Lung (tissue), 12 donors: ENCODE results near the gene FLNB. TPM values are rescaled to one million over a fixed set of nuclear protein-coding genes. Genes with fewer than 3 reads are reported as not detected.

Experiments
- ATAC-seq: fragments of 200-7000 bp; cut with Tn5 transposase; one replicate; pipeline ENCODE4 v1.9.1; 2020; ENCODE audit warnings: moderate number of reproducible peaks; ENCODE audit not compliant: insufficient read depth, low FRiP score
- DNase-seq, 3 donors: peaks; one replicate each; pipeline ENCODE4 v3.0.0-alpha.2; 2013 to 2017
- H3K27ac ChIP-seq, 2 donors: one replicate each; pipeline ENCODE4 v1.5.1; 2013; ENCODE audit warnings: mild to moderate bottlenecking in 2 of 2, moderate library complexity in 2 of 2, control low read depth in 1 of 2, inconsistent platforms in 1 of 2, low read depth in 1 of 2, low read length in 1 of 2
- H3K27me3 ChIP-seq, 3 donors: one replicate each; pipeline ENCODE4 v1.5.1; 2013; ENCODE audit warnings: low read length in 2 of 3; ENCODE audit not compliant: control insufficient read depth in 3 of 3, insufficient read depth in 3 of 3
- H3K36me3 ChIP-seq, 4 donors: one replicate each; pipeline ENCODE4 v1.5.1; 2013; ENCODE audit warnings: low read length in 4 of 4, mild to moderate bottlenecking in 1 of 4, moderate library complexity in 1 of 4; ENCODE audit not compliant: control insufficient read depth in 4 of 4, insufficient read depth in 4 of 4
- H3K4me1 ChIP-seq, 5 donors: one replicate each; pipeline ENCODE4 v1.5.1; 2013; ENCODE audit warnings: low read length in 5 of 5, mild to moderate bottlenecking in 2 of 5, moderate library complexity in 1 of 5; ENCODE audit not compliant: control insufficient read depth in 5 of 5, insufficient read depth in 5 of 5
- H3K4me3 ChIP-seq: one replicate; pipeline ENCODE4 v1.5.1; 2013; ENCODE audit warnings: mild to moderate bottlenecking, control low read depth, moderate library complexity
- H3K9ac ChIP-seq, 2 donors: one replicate each; pipeline ENCODE4 v1.5.1; 2013; ENCODE audit warnings: low read length in 2 of 2, control low read depth in 1 of 2; ENCODE audit not compliant: insufficient read depth in 1 of 2
- H3K9me3 ChIP-seq, 4 donors: one replicate each; pipeline ENCODE4 v1.5.1; 2013; ENCODE audit warnings: low read length in 3 of 4, mild to moderate bottlenecking in 1 of 4, moderate library complexity in 1 of 4; ENCODE audit not compliant: control insufficient read depth in 4 of 4, insufficient read depth in 3 of 4
- WGBS, 2 donors: extraction: QIAGEN DNeasy Blood & Tissue Kit; methylation state at CpG; one replicate each; pipeline ENCODE4 v1.1.7; 2013; 5-methylcytosine and 5-hydroxymethylcytosine counted together
- polyA plus RNA-seq, 2 donors: library from polyadenylated mRNA; stranded (reverse); fragments of 200-250 nt; gene quantifications; one replicate each; pipeline ENCODE4 v1.2.1, GENCODE V29; 2013
- total RNA-seq, 2 donors: library from RNA; depleted of rRNA in 1 of 2; stranded (reverse); fragments of >200 nt in 1 of 2; gene quantifications; one replicate each; pipeline ENCODE4 v1.2.1, GENCODE V29; 2014 to 2021
- TF ChIP-seq, protein P1 (sequence below): IDR thresholded peaks from 2 replicates; pipeline ENCODE4 v1.5.1; 2012; ENCODE audit warnings: mild to moderate bottlenecking; ENCODE audit errors: control extremely low read depth, extremely low read depth
- donor health status: control.
- donor health status: control.
- donor health status: Bipolar disorder and iron deficiency.
- donor health status: healthy.
- donor health status: DM: yes; HTN: yes; CAD: no.

FLNB gene
- total and polyA plus RNA-seq, 4 donors = 32.4 to 122 (median 93.7) TPM

DNA sequence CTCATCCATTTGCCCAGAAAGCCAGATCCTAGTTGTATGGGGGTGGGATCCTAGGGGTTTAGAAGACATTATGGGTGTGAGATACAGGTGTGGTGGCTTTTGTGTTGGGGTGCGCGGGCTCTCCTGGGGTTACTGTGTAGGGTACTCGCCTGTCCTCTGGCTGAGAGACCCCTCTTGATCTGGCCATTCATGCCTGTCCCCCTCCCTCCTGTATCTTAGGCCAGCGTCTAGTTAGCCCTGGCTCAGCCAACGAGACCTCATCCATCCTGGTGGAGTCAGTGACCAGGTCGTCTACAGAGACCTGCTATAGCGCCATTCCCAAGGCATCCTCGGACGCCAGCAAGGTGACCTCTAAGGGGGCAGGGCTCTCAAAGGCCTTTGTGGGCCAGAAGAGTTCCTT is 161.1 kb downstream of the FLNB start:
- H3K27ac ChIP-seq = no peak overlapping the region
- no peak for DNase-seq
- no peak overlapping the region for H3K9ac ChIP-seq
- H3K9me3 ChIP-seq = no peaks in the 10 kb centered on the region
- H3K27me3 ChIP-seq = peaks cover 0 to 2% (median 0%) of the 10 kb centered on the region in 3 donors
- no peak for ATAC-seq
- TF ChIP-seq, protein P1, sequence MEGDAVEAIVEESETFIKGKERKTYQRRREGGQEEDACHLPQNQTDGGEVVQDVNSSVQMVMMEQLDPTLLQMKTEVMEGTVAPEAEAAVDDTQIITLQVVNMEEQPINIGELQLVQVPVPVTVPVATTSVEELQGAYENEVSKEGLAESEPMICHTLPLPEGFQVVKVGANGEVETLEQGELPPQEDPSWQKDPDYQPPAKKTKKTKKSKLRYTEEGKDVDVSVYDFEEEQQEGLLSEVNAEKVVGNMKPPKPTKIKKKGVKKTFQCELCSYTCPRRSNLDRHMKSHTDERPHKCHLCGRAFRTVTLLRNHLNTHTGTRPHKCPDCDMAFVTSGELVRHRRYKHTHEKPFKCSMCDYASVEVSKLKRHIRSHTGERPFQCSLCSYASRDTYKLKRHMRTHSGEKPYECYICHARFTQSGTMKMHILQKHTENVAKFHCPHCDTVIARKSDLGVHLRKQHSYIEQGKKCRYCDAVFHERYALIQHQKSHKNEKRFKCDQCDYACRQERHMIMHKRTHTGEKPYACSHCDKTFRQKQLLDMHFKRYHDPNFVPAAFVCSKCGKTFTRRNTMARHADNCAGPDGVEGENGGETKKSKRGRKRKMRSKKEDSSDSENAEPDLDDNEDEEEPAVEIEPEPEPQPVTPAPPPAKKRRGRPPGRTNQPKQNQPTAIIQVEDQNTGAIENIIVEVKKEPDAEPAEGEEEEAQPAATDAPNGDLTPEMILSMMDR = no peak
- WGBS, 2 donors = 95 to 96% methylated on average over 9 of the region's 9 CpGs
- peaks cover 0 to 39% (median 22%) of the 10 kb centered on the region in 5 donors for H3K4me1 ChIP-seq
- no peak overlapping the region for H3K4me3 ChIP-seq
- peaks cover 0 to 20% (median 6%) of the 10 kb centered on the region in 4 donors for H3K36me3 ChIP-seq

DNA sequence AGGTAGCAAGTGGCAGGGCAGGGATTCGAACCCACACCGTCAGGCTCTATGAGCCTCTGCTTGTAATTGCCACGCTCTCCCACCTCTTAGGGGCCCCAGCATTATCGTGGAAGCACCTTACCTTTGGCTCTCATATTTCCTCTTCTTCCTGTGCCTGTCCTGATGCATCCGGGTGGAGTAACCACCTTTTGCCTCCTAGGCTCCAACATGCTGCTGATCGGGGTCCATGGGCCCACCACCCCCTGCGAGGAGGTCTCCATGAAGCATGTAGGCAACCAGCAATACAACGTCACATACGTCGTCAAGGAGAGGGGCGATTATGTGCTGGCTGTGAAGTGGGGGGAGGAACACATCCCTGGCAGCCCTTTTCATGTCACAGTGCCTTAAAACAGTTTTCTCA is 162.2 kb downstream of the FLNB start:
- Histone ChIP-seq H3K27me3 (peaks cover 0 to 2% (median 0%) of the 10 kb centered on the region in 3 donors), H3K9ac (no peak overlapping the region), H3K27ac (no peak overlapping the region), H3K4me1 (peaks cover 5 to 39% (median 20%) of the 10 kb centered on the region in 5 donors), H3K9me3 (no peaks in the 10 kb centered on the region), H3K4me3 (no peak overlapping the region), H3K36me3 (peaks cover 0 to 16% (median 6%) of the 10 kb centered on the region in 4 donors)
- 86 to 92% methylated on average over 11 of the region's 11 CpGs for WGBS, 2 donors
- TF ChIP-seq, protein P1 = no peak
- ATAC-seq = no peak
- DNase-seq = no peak

- DNase-seq (no peak), ATAC-seq (no peak)
- H3K27me3 ChIP-seq = peaks cover 0 to 2% (median 0%) of the 10 kb centered on the region in 3 donors
- WGBS, 2 donors = 96 to 97% methylated on average over 9 of the region's 9 CpGs
- TF ChIP-seq, protein P1 = no peak
- no peak overlapping the region for H3K4me3 ChIP-seq
- H3K36me3 ChIP-seq = peaks cover 0 to 14% (median 6%) of the 10 kb centered on the region in 4 donors
- H3K9ac ChIP-seq = no peak overlapping the region
- H3K27ac ChIP-seq = no peak overlapping the region
- H3K4me1 ChIP-seq = peaks cover 7 to 40% (median 19%) of the 10 kb centered on the region in 5 donors
- H3K9me3 ChIP-seq = no peaks in the 10 kb centered on the region
Observed at GRCh38 chr3:58171126-58171525, 162.9 kb downstream of the FLNB start.
